DND-41 (cell line): ENCODE data around the gene MAGI1.

Experiments used
- ATAC-seq: fragments of 200-7000 bp; cut with Tn5 transposase; 3 replicates; pipeline ENCODE4 v1.9.1; 2021; ENCODE audit warnings: low read depth; ENCODE audit not compliant: insufficient read depth
- DNase-seq: peaks from one replicate; pipeline ENCODE4 v3.0.0-alpha.2; 2020
- H2AFZ ChIP-seq: 2 replicates; pipeline ENCODE4 v1.6.0; 2012; ENCODE audit warnings: low read depth, low read length
- H3K27ac ChIP-seq: 2 replicates; pipeline ENCODE4 v1.5.1; 2012; ENCODE audit warnings: low read length, inconsistent platforms
- H3K27me3 ChIP-seq: fragments of 200-600 bp; sonication (generic); 2 replicates; pipeline ENCODE4 v1.6.0; 2012; ENCODE audit warnings: low read length, mild to moderate bottlenecking, inconsistent platforms; ENCODE audit not compliant: insufficient read depth, poor library complexity
- H3K36me3 ChIP-seq: 2 replicates; pipeline ENCODE4 v1.5.1; 2012; ENCODE audit warnings: low read length, inconsistent platforms; ENCODE audit not compliant: insufficient read depth
- H3K4me1 ChIP-seq: 2 replicates; pipeline ENCODE4 v1.5.1; 2012; ENCODE audit warnings: mild to moderate bottlenecking, low read length; ENCODE audit not compliant: insufficient read depth
- H3K4me2 ChIP-seq: 2 replicates; pipeline ENCODE4 v1.6.0; 2012; ENCODE audit warnings: mild to moderate bottlenecking, moderate library complexity, low read length, inconsistent platforms; ENCODE audit not compliant: insufficient read depth
- H3K4me3 ChIP-seq, 2 experiments: fragments of 200-600 bp in 1 of 2; shearing (Covaris generic) in 1 of 2; 2 replicates each; pipeline ENCODE4 v1.5.1; 2012 to 2016; ENCODE audit warnings: inconsistent platforms in 2 of 2, low read length in 2 of 2, mild to moderate bottlenecking in 2 of 2, low read depth in 1 of 2, moderate library complexity in 1 of 2
- H3K79me2 ChIP-seq: 2 replicates; pipeline ENCODE4 v1.6.0; 2012; ENCODE audit warnings: low read length, inconsistent platforms; ENCODE audit not compliant: insufficient read depth
- H3K9ac ChIP-seq: 2 replicates; pipeline ENCODE4 v1.6.0; 2012; ENCODE audit warnings: low read depth, mild to moderate bottlenecking, inconsistent platforms, low read length, moderate library complexity
- H3K9me3 ChIP-seq: 2 replicates; pipeline ENCODE4 v1.5.1; 2012; ENCODE audit warnings: low read length, moderate library complexity, mild to moderate bottlenecking, inconsistent platforms; ENCODE audit not compliant: insufficient read depth, severe bottlenecking
- H4K20me1 ChIP-seq: 2 replicates; pipeline ENCODE4 v1.6.0; 2012; ENCODE audit warnings: low read length; ENCODE audit not compliant: insufficient read depth
- EZH2 ChIP-seq: IDR thresholded peaks from 3 replicates; pipeline ENCODE4 v1.6.1; 2012; ENCODE audit warnings: borderline replicate concordance, low read depth, mild to moderate bottlenecking, moderate library complexity, low read length, inconsistent platforms; ENCODE audit not compliant: severe bottlenecking
- TF ChIP-seq, protein P1 (sequence below): IDR thresholded peaks from 2 replicates; pipeline ENCODE4 v1.5.1; 2012; ENCODE audit warnings: borderline replicate concordance, low read length, moderate library complexity, mild to moderate bottlenecking; ENCODE audit not compliant: poor library complexity, severe bottlenecking; ENCODE audit errors: extremely low read depth

MAGI1 gene

DNA sequence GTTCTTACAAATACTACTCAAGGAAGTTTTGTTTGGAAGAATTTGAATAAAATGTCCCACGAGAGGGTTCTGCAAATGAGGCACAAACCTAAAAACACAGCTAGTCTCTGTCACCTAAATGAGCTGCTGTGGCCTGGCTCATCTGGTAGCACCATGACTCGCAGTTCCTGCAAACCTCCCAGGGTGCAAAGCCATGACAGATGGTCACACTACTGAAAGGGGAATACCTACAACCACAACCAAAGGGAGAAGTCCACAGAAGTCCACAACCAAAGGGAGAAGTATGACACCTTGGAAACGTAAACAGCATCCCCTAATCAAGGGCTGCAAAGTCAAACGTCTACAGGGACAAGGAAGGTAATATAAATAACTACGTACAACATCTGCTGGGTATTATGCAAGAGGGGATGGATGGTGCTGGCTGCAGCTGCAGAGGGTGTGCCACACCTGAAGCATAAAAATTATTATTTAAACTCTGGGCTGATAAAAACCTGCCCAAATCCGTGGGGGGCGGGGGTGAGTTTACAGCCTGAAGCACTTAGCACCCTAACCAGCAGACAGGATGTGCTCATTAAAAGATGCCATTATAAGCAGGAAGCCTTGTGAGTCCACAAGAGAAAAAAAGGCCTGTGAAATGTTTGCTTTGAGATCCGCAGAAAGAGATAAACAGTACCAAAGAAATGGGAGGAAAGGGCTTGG, 184.0 kb downstream of the MAGI1 start:
- no peak for ATAC-seq
- Histone ChIP-seq H4K20me1 (no peaks in the 10 kb centered on the region), H3K4me1 (no peaks in the 10 kb centered on the region)

DNA sequence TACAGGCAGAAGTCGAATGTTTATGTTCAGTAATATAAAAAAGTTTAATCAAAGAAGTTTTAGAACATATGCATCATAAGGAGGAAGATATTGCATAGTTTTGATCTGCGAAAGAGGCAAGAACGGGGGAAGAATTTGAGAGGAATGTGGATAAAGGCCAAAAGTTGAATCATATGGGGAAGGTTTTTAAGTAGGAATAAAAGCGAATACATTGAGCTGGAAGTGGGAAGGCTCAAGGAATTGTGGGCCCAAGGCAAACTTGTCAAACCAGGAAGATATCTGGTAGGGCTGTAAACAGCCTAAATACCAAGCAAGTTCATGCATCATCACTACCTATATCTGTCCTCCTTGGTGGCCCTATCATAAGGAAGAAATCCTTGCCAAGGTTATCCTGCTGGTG, 186.9 kb downstream of the MAGI1 start:
- no peaks in the 10 kb centered on the region for H3K9me3 ChIP-seq
- H3K27ac ChIP-seq: no peak overlapping the region
- no peaks in the 10 kb centered on the region for H4K20me1 ChIP-seq
- H3K4me3 ChIP-seq: no peak overlapping the region
- H3K9ac ChIP-seq: no peak overlapping the region
- no peak overlapping the region for H3K4me2 ChIP-seq
- H2AFZ ChIP-seq: no peak overlapping the region; the same call in 1 of the 2 replicates
- TF ChIP-seq, protein P1, sequence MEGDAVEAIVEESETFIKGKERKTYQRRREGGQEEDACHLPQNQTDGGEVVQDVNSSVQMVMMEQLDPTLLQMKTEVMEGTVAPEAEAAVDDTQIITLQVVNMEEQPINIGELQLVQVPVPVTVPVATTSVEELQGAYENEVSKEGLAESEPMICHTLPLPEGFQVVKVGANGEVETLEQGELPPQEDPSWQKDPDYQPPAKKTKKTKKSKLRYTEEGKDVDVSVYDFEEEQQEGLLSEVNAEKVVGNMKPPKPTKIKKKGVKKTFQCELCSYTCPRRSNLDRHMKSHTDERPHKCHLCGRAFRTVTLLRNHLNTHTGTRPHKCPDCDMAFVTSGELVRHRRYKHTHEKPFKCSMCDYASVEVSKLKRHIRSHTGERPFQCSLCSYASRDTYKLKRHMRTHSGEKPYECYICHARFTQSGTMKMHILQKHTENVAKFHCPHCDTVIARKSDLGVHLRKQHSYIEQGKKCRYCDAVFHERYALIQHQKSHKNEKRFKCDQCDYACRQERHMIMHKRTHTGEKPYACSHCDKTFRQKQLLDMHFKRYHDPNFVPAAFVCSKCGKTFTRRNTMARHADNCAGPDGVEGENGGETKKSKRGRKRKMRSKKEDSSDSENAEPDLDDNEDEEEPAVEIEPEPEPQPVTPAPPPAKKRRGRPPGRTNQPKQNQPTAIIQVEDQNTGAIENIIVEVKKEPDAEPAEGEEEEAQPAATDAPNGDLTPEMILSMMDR: no peak
- ATAC-seq: no peak
- no peaks in the 10 kb centered on the region for H3K79me2 ChIP-seq
- no peaks in the 10 kb centered on the region for H3K4me1 ChIP-seq
- no peaks in the 10 kb centered on the region for H3K27me3 ChIP-seq
- DNase-seq: no peak
- no peaks in the 10 kb centered on the region for H3K36me3 ChIP-seq

More for the DNA sequence above, 184.0 kb downstream of the MAGI1 start:
- no peak overlapping the region for H2AFZ ChIP-seq
- no peak overlapping the region for H3K27ac ChIP-seq
- H3K9ac ChIP-seq: no peak overlapping the region
- no peaks in the 10 kb centered on the region for H3K27me3 ChIP-seq
- H3K36me3 ChIP-seq: no peaks in the 10 kb centered on the region
- no peak overlapping the region for H3K4me2 ChIP-seq
- no peak overlapping the region for H3K4me3 ChIP-seq
- TF ChIP-seq, protein P1: no peak
- no peak for TF ChIP-seq EZH2
- no peaks in the 10 kb centered on the region for H3K79me2 ChIP-seq
- no peaks in the 10 kb centered on the region for H3K9me3 ChIP-seq
- DNase-seq: no peak

DNA sequence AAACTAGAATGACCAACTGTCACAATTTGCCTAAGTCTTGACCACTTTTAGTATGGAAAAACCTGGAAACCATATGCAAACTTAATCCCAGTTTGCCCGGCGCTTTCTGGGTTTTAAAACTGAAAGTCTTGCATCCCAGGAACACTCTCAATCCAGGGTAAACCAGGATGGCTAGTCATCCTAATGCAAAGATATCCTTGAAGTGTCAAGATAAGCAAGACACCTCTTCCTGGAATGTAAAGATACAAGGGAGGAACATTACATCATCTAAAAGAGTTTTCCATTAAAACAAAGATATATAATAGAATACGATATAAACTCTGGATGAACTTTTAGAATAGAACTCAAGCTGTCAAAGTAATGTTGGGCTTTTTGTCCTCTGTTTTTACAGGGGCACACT, 188.5 kb downstream of the MAGI1 start:
- no peak for DNase-seq
- no peak overlapping the region for H3K4me2 ChIP-seq
- H2AFZ ChIP-seq: no peak overlapping the region
- TF ChIP-seq, protein P1: no peak
- TF ChIP-seq EZH2: no peak
- H3K4me1 ChIP-seq: no peaks in the 10 kb centered on the region
- no peak overlapping the region for H3K4me3 ChIP-seq
- no peak overlapping the region for H3K27ac ChIP-seq
- no peaks in the 10 kb centered on the region for H3K36me3 ChIP-seq
- no peak overlapping the region for H3K9ac ChIP-seq
- no peak for ATAC-seq
- H3K27me3 ChIP-seq: no peaks in the 10 kb centered on the region
- no peaks in the 10 kb centered on the region for H4K20me1 ChIP-seq
- H3K79me2 ChIP-seq: no peaks in the 10 kb centered on the region
- H3K9me3 ChIP-seq: no peaks in the 10 kb centered on the region
